ENCODE data around the gene ZC3H6.

ZC3H6 gene, protein sequence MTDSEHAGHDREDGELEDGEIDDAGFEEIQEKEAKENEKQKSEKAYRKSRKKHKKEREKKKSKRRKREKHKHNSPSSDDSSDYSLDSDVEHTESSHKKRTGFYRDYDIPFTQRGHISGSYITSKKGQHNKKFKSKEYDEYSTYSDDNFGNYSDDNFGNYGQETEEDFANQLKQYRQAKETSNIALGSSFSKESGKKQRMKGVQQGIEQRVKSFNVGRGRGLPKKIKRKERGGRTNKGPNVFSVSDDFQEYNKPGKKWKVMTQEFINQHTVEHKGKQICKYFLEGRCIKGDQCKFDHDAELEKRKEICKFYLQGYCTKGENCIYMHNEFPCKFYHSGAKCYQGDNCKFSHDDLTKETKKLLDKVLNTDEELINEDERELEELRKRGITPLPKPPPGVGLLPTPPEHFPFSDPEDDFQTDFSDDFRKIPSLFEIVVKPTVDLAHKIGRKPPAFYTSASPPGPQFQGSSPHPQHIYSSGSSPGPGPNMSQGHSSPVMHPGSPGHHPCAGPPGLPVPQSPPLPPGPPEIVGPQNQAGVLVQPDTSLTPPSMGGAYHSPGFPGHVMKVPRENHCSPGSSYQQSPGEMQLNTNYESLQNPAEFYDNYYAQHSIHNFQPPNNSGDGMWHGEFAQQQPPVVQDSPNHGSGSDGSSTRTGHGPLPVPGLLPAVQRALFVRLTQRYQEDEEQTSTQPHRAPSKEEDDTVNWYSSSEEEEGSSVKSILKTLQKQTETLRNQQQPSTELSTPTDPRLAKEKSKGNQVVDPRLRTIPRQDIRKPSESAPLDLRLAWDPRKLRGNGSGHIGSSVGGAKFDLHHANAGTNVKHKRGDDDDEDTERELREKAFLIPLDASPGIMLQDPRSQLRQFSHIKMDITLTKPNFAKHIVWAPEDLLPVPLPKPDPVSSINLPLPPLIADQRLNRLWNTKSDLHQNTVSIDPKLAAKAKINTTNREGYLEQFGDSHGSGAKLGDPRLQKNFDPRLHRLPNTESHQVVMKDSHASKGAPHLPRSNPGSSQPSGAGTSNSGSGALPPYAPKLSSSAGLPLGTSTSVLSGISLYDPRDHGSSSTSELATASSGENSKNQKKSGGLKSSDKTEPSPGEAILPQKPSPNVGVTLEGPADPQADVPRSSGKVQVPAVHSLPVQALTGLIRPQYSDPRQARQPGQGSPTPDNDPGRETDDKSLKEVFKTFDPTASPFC

DNA sequence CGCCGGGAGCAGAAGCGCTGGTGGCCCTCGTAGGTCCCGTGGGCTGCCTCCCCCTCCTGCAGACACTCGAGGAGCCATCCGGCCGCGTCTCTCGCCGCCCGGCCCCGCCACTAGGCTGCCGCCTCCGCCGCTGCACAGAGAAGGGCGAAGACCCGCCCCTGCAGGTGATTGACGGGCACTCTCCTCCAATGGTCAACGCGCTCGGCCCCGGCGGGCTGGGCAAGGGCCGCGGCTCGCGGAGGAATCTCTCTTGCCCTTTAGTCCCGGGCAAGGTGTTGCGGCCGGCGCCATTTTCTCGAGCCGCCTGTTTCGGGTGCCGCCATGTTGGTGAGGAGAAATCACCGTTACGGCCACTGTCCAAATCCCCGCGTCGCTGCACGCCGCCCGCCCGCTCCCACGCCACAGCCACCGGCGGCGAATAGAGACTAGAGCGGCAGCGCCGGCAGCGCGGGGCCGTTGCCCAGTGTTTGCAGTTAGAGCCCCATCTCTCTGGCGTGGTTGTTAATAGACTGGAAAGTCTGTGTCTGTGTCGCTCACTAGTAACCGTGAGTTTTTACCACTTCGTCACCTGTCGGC is at the start of gene ZC3H6:
Gene ZC3H6 (plus strand): TSS at position 287 of the 576 bp plus-strand sequence. CDS start 398 bp downstream, outside the sequence.
- peak; percentile 99 for DNase-seq (ENCODE audit: low read depth)

DNA sequence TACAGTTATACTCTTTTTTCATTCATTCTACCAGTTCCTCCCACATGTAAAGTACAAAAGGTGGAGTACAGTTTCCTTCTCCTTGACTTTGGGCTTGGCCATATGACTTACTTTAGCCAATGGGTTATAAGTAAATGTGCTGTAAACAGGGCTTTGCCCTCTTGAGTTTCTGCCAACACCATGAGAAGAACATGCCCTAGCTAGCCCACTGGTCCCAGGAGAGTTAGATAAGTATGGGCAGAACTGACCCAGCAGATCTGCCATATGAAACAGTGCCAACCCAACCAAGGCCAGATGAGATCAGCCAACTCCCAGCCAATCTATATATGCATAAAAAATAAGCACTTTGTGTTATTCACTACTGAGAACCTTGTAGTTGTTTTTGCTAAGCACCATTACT is 46.0 kb upstream of the ZC3H6 start:
- no peak for DNase-seq (ENCODE audit: low read depth)

DNA sequence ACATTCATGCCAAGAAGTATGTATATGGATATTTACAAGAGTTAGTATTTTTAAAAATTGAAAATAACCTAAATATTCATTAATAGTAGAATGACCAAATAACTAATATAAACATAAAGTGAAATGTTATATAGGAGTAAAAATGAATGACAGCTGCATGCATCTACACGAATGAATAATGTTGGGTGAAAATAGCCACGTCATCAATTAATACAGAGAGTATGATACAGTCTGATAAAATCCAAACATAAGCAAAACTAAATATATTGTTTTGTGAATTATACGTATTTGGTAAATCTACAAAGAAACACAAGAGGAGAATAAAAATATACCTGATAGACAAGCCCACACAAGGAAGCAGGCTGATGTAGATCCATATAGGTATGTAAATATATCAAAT is 45.0 kb upstream of the ZC3H6 start:
- DNase-seq (ENCODE audit: low read depth), result no peak

DNA sequence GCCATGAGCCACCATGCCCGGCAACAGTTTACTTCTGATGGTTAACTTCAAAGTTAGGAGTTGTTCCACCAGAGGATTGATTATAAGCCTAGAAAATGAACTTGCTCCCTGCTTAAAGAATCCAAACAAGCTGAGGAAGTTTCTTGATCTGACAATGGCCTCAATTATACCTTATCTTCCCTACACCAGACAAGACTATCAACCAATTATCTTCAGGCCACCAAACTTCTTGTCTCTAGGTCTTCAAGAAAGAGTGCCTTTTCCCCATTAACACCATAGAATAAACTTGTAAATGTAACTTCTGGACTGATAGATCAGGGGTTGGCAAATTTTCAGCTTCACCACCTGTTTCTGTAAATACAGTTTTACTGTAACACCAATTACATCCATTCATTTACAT is 35.5 kb upstream of the ZC3H6 start:
- no peak for DNase-seq (ENCODE audit: low read depth)

DNA sequence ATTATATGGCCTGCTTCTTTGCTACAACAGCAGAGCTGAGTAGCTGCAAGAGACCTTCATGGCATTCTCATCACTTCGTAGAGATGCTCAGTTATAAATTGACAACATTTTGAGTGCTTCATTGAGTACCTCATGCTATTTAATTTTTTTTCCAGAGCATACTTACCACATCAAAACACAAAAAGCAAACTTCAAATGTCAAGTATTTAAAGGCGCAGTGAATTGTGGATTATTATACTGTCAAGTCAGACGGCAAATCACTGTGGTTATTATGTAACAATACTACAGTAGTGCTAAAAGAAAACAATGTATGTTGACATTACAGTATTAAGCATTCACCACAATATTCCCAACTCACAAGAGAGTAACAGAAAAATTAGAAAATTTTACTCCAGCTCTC is 33.0 kb upstream of the ZC3H6 start:
- DNase-seq (ENCODE audit: low read depth), result no peak

DNA sequence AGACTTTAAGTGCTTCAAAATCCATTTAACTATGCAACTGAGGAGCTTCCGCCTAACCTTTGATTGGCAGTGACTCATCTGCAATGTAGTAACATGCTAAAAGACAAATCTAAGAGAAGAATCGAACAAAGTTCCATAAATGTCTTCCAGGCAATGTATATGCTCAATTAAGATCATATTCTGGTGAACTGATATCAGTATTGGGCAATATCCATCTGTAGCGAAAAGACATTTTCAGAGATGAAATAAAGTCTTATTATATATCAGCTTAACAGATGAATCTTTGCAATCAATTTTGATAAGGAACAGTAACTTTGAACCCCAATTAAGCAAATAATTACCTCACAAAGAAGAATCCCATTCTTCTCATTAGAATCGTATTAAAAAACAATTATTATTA is 32.2 kb upstream of the ZC3H6 start:
- no peak for DNase-seq (ENCODE audit: low read depth)

DNA sequence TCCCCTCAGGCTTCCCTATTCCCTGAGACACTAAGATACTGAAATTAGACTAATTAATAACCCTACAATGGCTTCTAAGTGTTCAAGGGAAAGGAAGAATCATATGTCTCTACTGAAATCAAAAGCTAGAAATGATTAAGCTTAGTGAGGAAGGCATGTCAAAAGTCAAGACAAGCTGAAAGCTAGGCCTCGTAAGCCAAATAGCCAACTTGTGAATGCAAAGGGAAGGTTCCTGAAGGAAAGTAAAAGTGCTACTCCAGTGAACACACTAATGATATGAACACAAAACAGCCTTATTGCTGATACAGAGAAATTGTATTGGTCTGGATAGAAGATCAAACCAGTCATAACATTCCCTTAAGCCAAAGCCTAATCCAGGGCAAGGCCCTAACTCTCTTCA is 30.5 kb upstream of the ZC3H6 start:
- no peak for DNase-seq (ENCODE audit: low read depth)

DNA sequence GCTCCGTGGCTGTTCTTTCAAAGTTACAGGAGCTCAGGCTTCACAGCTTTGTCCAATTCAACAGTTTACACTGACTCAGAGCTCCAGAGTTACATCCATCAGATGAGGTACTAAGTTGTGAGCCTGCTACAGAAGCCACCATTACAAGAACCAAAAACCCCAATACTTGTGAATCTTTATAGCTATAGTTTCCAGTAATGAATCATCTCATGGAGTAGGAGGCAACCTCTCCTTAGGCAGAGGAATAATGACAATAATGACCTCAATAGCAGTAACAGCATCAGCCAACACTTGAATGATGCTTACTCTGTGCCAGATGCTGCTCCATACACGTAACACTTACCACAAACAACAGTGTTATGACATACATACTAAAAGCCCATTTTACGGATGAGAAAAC is 24.1 kb upstream of the ZC3H6 start:
- DNase-seq (ENCODE audit: low read depth), result no peak

DNA sequence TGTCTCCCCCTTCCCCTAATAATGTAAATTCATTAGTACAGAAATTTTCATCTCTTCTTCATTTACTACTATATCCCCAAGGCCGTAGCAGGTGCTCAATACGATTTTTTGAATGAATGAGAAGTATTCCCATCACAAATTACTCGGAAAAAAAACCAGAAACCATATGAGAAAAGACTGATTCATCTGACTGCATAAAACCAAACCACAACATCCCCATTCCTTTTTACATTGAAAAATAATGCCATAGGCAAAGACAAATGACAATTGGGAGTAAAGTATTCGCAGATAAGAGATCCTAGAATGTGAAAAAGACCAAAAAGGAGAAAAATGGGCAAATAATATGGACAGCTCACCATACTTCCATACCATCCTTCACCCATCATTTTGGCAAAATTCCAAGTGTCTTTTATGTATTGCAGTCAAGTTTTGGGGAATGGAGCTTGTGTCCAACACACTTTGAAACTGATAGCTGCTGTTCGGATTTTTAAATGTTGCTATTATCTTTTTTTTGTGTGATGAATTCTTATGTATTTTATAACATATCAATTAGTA is 22.1 kb upstream of the ZC3H6 start:
- DNase-seq (ENCODE audit: low read depth), result no peak

DNA sequence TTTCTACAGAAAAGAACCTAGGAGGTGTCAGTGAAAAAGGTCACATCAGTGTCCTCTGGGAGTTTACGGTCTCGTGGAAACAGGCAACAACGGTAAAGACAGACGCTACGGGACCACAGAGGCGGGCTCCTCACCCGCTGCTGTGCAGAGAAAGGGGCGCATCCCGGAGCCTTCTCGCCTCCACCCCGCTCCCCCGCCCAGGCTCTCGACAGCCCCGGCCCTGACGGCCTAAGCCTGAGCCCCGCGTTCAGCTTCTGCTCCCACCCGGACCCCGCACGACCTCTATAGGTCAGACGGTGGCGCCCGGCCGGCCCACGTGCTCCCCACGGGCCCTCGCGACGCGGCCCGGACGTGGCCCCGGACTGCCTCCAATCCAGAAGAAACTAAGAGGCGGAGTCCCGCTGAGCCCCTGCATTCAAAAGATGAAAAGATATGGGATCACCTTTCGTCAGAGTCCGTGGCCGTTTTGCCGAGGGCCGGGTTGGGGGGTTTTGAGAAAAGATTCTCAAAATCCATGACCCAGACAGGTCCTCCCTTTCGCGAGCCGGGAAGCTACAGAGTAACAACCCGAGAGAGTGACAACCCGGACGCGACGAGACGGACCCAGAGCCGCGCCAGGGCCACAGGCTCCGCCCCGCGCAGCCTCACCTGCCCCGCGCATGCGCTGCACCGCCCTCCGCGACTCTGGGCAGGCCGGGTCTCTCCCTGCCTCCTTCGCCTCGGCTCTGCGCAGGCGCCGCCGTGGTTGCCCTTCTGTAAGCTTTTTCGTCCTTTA is 20.7 kb upstream of the ZC3H6 start, which contains the start of gene ZC3H8:
Gene ZC3H8 (minus strand): TSS at position 577 of the 775 bp plus-strand sequence. CDS start 61 bp downstream, at position 516.
- peak; percentile 94 for DNase-seq (ENCODE audit: low read depth)

DNA sequence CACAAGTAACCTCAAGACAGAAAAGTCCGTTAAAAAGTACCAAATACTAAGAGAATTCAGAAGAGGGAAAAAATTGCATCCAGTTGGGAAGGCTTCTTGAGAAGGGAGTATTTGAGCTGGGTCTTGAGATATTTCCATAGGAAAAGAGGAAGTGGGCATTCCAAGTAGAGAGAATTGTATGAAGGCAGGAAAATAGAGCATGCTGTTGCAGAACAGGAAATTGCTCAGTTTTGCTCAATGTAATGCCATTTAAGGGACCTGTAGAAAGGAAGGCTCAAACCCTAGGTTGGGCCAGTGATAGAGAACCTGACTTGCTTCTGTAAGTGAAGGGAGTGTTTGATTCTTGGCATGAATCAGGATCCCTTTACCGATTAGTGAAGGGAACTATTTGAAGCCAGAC is 19.5 kb upstream of the ZC3H6 start:
- no peak for DNase-seq (ENCODE audit: low read depth)

DNA sequence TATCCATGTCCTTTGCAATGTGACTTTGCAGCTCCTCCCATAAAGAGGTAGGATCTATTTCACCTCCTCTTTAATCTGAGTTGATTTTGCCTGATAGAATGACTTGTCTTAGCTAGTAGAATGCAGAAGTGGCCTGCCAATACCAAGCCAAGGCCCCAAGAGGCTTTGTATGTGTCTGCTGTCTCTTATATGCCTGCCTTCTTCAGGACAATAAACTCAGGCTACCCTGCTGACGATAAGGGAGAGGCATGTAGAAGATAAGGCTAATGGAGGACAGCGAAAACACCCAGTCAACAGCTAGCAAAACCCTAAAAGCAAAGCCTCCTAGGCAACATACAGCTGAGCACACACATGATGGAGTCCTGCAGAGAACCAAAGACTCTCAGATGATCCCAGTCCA is 18.7 kb upstream of the ZC3H6 start:
- DNase-seq (ENCODE audit: low read depth), result no peak

DNA sequence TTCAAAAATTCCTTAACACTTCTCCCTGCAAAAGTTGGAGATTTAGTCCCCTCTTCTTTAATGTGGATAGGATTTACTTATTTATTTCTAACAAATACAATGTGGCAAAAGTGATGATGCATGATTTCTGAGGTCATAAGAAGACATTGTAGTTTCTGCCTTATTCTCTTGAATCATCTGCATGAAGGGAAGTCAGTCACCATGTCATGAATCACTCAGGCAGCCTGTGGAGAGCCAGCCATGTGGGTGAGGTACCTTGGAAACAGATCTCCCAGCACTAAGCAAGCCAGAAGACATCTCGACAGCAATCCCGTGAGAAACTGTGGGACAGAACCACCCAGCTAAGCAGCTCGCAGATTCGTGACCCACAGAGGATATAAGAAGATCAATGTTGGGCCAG is 17.8 kb upstream of the ZC3H6 start:
- no peak for DNase-seq (ENCODE audit: low read depth)

DNA sequence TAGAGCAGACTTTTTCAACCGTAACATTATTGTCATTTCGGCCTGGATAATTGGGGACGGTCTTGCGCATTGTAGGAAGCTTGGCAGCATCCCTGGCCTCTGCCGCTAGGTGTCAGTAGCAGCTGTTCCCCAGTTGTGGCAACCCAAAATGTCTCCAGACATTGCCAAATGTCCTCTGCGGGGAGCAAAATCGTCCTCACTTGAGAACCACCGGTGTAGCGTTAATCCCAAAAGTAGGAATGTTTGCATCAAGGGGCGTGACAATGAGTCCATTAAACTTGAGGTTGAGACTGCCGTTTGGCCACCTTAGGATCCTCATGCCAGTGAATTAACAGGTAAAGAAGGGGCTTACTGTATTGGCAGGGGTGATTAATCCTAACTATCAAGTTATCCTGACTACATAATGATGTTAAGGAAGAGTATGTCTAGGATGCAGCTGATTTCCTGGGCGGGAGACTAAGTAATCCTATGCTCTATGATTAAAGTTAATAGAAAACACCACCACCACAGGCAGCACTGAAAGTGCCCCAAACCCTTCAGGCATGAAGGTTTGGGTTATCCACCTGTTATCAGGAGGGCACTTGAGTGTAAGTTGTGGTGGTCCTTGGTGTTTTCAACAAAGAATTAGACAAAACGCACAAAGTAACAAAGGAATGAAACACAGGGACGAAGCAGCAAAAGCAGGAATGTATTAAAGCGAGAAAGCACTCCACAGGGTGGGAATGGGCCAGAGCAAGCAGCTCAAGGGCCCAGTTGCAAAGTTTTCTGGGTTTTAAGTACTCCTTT is 15.7 kb upstream of the ZC3H6 start:
- peak; percentile 76 for DNase-seq (ENCODE audit: low read depth)

DNA sequence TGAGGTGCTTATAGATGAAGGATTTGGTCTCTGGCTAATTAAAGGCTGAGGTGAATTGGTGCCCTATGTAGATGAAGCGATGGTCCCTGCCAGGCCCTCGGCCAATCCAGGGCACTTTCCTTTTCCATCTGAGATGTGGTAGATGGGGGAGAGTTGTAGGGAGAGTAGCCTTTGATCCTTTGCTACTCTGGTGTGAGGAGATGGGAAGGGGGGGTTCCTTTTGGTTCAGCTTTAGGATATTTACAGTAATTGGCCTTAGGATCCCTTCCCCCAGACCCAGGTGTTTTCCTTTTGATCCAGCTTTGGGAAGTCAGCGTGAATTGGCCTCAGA is 15.1 kb upstream of the ZC3H6 start:
- DNase-seq (ENCODE audit: low read depth), result no peak

DNA sequence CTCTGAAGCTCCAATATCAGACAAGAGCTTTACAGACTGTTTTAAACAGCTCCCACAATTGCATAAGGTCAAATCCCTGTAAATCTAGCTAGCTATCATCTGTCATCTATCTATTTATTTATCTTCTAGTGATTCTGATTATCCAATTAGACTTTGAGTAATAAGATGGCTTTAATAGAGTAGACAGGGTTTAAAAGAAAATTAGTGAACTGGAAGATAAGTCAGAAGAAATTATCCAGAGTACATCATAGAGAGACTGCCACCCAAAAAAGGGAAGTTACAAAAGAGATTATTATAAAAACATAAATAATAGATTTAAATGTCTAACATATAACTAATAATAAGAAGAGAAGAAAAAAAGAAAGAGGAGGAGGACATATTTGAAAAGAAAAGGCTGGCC is 12.5 kb upstream of the ZC3H6 start:
- no peak for DNase-seq (ENCODE audit: low read depth)

DNA sequence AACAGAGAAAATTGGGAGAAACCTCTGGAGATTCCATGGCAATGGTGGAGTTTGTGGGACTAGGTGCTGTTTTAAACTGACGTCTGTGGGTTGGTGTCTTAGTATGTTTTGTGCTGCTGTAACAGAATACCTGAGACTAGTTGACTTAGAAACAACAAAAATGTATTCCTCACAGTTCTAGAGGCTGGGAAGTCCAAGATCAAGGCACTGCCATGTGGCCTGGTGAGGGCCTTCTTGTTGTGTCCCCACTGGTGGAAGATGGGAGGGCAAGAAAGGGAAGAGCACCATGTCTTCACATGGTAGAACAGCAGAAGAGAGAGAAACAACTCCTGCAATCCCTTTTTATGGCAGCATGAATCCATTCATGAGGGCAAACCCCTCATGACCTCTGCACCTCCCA is 6.8 kb upstream of the ZC3H6 start:
- DNase-seq (ENCODE audit: low read depth), result no peak

DNA sequence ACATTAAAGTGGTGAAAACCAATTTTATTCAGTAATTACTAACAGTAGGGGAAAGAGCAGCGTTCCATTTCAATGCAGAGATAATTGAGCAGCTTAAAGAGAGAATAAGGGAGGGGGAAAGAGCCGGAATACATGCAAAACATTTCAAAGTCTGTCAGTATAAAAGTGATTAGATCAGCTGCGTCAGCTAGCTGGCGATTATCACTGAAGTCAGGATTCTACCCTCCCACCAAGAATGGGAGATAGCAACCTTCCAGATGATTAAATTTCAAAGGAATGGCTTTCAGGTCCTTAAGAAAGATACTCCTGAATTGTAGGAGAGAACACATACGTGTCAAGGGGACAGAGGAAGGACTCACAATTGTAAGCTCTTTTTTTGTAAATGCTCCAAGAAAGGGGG is 2.7 kb upstream of the ZC3H6 start:
- no peak for DNase-seq (ENCODE audit: low read depth)

DNA sequence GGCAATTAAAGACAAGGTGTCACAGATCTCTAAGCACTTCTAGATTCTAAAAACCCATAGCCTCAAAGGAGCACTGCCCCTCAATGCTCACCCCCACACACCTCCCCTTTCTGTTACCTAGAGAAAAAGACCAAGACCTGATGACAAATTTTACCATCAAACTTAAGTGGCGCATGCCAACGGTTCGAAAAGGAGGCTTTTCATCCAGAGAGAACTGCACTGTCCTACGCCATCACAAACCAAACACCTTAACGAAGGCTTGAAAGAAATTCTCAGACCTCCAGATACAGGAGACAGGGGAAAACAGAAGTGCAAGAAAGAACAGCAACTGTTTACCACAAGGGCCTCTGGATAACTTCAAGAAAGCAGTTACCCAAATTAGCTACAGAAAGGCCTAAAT is 2.0 kb upstream of the ZC3H6 start:
- no peak for DNase-seq (ENCODE audit: low read depth)
